ENCODE data around the gene PCSK6.

The PCSK6 gene

GRCh38 chr15:101401286-101401685 is 88.2 kb downstream of the PCSK6 start:
- TF ChIP-seq CTCF (IDR thresholded peaks at IDR 0.05; ENCODE audit: insufficient read depth, low read length) (no peak), SPI1 (IDR thresholded peaks at IDR 0.05; ENCODE audit: borderline replicate concordance, low read depth) (no peak), GABPA (IDR thresholded peaks at IDR 0.05; ENCODE audit: low read depth) (no peak), REST (IDR thresholded peaks at IDR 0.05; ENCODE audit: insufficient replicate concordance, low read depth) (no peak), POLR2AphosphoS5 (IDR thresholded peaks at IDR 0.05; ENCODE audit: low read depth) (no peak)
- no peaks in the 10 kb centered on the region for H3K27me3 ChIP-seq (ENCODE audit: insufficient read depth, poor library complexity, severe bottlenecking)

GRCh38 chr15:101399431-101399830 is 90.1 kb downstream of the PCSK6 start:
- Histone ChIP-seq H3K27me3 (ENCODE audit: insufficient read depth, poor library complexity, severe bottlenecking) (no peaks in the 10 kb centered on the region), H3K27ac (replicated peaks) (no peak overlapping the region), H3K4me3 (replicated peaks; ENCODE audit: insufficient read depth, low read length) (no peak overlapping the region)
- DNase-seq (ENCODE audit: low read depth in 1 of 2, low spot score in 1 of 2): no peak
- TF ChIP-seq CTCF (IDR thresholded peaks at IDR 0.05; ENCODE audit: insufficient read depth, low read length) (no peak), REST (IDR thresholded peaks at IDR 0.05; ENCODE audit: insufficient replicate concordance, low read depth) (no peak), SPI1 (IDR thresholded peaks at IDR 0.05; ENCODE audit: borderline replicate concordance, low read depth) (no peak), GABPA (IDR thresholded peaks at IDR 0.05; ENCODE audit: low read depth) (no peak), POLR2AphosphoS5 (IDR thresholded peaks at IDR 0.05; ENCODE audit: low read depth) (no peak)

More at GRCh38 chr15:101401286-101401685, 88.2 kb downstream of the PCSK6 start:
- DNase-seq (ENCODE audit: low read depth in 1 of 2, low spot score in 1 of 2): no peak
- no peak overlapping the region for H3K27ac ChIP-seq (replicated peaks)
- no peak overlapping the region for H3K4me3 ChIP-seq (replicated peaks; ENCODE audit: insufficient read depth, low read length)

GRCh38 chr15:101398247-101398646 is 91.3 kb downstream of the PCSK6 start:
- TF ChIP-seq POLR2AphosphoS5 (IDR thresholded peaks at IDR 0.05; ENCODE audit: low read depth): no peak
- TF ChIP-seq SPI1 (IDR thresholded peaks at IDR 0.05; ENCODE audit: borderline replicate concordance, low read depth): no peak
- no peak for TF ChIP-seq REST (IDR thresholded peaks at IDR 0.05; ENCODE audit: insufficient replicate concordance, low read depth)
- no peak for TF ChIP-seq GABPA (IDR thresholded peaks at IDR 0.05; ENCODE audit: low read depth)
- no peak for TF ChIP-seq CTCF (IDR thresholded peaks at IDR 0.05; ENCODE audit: insufficient read depth, low read length)

More at GRCh38 chr15:101398247-101398646, 91.3 kb downstream of the PCSK6 start:
- H3K4me3 ChIP-seq (replicated peaks; ENCODE audit: insufficient read depth, low read length): no peak overlapping the region
- DNase-seq (ENCODE audit: low read depth in 1 of 2, low spot score in 1 of 2): no peak
- no peaks in the 10 kb centered on the region for H3K27me3 ChIP-seq (ENCODE audit: insufficient read depth, poor library complexity, severe bottlenecking)
- H3K27ac ChIP-seq (replicated peaks): no peak overlapping the region

Data from HL-60 (cell line).